Hematopoietic multipotent progenitor cell treated with erythropoietin and hydrocortisone succinate and interleukin-3 and kit ligand, for 8 days (in vitro differentiated cells): ENCODE results near the gene PDE6B.

Experiments
- DNase-seq: peaks from one replicate; pipeline ENCODE4 v3.0.0-alpha.2; 2015

Gene PDE6B

DNA sequence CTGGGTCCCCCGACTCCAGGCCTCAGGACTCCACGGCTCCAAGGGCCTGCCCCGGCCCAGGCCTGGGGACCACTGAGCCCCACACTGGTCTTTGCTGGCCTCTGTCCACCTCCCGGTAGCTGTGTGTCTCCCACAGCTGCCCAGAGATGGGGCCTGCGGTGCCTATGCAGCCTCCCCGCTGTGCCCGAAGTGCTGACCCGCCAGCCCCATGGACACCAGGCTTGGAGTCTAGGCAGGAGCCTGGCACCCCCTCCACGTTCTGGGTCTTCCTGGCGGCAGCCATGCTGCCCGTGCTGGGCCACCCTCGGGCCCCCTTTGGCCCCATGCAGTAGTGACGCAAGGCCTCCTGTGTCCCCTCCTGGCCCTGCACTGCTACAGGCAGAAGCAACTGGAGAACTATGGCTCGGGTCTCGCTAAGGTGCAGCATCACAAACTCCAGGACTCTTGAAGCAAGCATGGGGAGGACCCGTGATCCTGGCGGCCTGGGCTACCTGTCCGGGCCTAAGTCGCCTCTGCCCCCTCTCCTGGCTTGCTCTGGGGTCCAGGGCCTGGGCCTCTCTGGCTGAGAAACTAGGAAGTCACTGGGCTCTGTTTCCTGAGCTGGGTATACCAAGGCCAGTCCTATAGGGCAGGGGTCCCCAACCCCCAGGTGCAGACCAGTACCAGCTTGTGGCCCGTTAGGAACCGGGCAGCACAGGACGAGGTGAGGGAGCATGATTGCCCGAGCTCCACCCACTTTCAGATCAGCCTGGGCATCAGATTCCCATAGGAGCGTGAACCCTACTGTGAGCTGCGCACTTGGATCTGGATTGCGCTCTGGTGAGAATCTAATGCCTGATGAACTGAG is 49.9 kb downstream of the PDE6B start:
- DNase-seq, result no peak

DNA sequence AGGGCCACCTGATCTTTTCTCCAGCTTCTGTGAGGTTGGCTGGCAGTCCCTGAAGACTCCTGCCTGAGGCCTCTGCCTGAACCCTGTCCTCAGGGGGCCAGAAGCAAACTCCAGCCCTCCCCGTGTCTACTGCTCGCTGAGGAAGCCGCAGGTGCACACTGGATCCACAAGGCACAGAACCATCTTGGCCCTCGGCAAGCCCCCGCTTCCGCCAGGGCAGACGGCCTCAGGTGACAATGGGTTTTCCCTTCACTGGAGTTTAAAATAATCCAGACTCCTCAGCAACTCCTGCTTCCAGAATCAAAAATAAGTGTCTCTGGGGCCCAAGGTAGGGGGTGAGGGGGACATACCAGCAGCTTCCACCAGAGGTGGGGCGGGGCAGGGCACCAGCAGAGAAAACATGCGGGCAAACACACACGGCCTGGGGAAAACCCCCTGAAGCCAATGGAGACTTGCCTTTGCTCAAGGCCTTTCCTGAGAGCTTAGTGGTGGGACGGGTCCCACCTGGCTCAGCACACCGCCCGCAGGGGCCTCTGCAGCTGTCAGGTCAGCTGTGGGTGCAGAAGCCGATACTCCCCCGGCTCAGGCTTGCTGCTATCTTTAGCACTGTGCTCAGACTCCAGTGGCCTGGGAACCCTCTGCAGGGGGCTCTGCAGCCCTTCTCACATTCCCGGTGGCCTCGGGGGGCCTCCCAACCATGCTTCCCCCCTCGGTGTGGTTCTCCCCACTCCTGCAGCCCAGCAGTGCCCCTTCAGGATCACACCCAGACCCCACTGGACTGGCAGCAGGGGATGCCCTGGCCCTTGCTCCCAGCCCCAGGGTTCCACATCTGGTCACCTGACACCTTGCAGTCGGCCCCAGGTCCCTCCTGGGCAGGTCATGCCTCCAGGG is 50.9 kb downstream of the PDE6B start:
- DNase-seq, result no peak

DNA sequence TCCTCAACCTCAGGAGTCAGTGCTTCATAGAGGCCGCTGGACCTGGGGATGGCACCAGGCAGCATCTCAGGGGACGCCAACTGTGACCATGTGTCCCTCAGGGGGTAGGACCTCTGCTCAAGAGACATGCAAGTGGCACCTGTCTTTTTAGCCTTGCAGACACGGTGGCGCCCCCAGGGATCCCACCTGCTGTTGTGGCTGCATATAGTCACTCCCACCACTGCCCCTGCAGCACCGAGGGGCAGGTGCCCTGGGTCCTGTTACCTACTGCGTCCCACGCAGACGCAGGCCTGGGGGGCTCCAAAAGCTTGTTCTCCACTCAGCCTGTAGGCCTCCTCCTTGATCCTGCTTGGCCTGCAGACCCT is 51.5 kb downstream of the PDE6B start:
- DNase-seq, result no peak

DNA sequence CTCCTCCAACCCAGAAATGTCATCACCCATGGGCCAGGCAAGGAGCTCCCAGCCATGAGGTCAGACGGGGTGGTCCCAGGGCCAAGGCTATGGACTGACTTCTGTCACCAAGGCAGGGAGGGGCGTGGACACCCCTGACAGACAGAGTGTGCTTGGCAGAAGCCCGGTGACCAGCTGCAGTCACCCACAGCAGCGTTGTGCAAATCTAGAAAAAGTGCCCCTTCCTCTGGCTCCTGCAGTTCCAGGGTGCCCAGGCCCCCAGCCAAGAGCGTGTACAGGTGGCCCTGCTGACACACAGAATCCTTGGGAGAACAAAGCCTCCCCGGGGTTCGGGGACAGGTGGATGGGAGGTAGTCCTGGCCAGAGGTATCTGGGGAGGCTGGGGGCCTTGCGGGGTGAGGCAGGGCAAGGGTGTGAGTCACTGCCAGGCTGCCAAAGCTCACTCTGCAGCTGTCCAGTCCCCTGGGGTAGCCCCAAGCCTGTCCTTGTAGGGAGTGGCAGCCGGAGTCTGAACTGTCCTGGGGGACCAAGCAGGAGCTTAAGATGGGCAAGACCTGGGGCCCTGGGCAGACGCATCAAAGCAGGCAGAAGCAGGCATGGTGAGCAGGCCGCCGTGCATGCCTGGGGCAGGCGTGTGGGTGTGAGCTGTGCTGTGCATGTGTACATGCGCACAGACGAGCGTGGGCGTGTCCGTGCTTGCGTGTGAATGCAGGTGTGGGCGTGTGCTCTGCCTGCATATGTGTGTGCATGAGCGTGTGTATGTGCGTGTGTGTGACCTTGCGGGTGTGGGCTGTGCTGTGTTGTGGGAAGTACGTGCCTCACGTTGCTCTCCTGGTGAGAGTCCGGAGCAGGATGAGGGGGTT is 52.3 kb downstream of the PDE6B start:
- no peak for DNase-seq

DNA sequence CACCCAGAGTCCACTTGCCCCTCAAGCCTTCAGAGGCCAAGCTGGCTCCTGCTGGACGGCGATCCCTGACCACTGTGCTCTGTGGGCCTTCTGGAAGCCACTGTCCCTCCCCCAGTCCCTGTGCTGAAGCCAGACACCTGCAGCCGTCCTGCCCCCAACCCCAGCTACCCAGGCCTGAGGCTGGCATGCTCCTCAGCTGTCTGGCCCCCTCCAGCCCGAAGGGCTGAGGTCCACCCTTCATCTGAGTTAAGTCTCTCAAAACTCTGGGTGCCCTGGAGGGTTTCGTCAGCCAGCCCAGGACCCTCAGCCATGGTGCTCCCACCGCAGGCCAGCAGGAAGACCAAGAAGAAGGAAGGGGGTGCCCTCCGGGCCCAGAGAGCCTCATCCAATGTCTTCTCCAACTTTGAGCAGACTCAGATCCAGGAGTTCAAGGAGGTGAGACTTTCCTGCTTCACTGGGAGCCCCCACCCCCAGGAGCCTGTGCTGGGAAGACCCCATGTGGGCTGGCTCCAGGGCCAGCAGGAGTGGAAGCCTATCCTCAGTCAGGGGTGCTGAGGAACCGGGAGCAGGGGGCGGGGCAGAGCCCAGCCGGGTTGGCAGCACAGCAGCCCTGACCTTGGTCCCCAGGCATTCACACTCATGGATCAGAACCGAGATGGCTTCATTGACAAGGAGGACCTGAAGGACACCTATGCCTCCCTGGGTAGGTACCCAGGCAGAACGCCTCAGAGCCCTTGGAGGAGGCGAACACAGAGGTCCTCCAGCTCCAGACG is 53.1 kb downstream of the PDE6B start:
- no peak for DNase-seq

DNA sequence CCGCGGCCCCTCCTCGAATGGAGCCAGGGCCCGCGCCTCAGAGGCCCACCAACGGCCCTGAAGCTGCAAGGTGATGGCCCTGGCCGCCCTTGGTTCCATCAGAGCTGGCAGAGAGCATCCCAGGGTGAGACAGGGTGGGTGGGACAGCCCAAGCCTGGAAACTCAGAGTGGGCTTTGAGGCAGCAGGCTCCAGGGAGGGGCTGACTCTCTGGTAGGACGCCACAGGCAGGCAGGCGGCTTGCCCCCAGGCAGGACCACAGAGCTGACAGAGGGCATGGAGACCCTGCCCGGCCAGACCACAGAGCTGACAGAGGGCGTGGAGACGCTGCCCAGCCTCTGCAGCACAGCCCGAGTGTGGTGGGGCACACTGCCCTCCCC is 53.7 kb downstream of the PDE6B start:
- no peak for DNase-seq

DNA sequence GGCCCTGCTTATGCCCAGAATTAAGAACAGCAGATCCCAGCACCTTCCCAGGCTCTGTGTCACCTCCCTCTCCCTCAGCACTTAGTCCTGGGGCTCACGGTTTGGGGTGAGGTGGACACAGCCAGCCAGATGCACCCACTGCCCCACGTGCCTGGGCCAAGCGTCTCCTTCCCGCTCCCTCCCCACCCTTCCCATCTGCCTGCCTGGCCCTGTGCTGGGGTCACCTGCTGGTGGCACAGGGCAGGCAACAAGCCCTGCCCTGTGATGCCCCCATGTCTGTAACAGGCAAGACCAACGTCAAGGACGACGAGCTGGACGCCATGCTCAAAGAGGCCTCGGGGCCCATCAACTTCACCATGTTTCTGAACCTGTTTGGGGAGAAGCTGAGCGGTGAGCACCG is 54.3 kb downstream of the PDE6B start:
- DNase-seq, result no peak

DNA sequence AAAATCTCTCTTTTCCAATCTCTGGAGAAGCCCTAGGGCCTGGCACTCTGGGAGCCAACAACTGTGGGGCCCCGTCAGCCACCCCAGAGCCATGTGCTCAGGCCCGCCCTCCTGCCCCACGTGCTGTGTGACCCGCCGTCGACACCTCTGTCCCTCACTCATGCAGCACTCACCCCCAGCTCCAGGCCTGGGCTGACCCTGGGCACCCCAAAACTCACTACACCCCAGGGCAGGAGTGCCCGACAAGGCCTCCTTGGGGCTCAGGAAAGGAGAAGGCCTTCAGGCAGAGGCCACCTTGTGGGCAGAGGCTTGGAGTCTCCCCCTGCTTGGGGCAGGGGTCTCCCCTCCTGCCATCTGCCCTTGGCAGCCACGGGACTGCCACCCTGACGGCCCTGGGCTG is 54.7 kb downstream of the PDE6B start:
- DNase-seq, result no peak

DNA sequence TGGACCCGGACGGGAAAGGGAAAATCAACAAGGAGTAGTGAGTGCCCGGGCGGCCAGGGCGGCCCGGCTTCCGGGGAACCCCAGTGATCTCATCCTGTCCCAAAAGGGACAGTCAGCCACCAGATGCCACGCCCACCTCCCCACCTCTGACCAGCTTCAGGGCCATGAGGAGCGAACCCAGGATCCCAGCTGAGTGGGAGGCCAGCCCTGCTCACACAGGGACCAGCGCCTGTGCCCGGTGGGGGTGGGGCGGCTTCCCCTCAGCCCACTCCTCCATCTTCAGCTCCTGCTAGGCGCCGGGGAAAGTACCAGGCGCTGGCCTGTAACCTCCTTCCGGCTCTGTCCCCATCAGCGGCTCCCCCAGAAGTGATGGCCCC is 55.2 kb downstream of the PDE6B start:
- no peak for DNase-seq

DNA sequence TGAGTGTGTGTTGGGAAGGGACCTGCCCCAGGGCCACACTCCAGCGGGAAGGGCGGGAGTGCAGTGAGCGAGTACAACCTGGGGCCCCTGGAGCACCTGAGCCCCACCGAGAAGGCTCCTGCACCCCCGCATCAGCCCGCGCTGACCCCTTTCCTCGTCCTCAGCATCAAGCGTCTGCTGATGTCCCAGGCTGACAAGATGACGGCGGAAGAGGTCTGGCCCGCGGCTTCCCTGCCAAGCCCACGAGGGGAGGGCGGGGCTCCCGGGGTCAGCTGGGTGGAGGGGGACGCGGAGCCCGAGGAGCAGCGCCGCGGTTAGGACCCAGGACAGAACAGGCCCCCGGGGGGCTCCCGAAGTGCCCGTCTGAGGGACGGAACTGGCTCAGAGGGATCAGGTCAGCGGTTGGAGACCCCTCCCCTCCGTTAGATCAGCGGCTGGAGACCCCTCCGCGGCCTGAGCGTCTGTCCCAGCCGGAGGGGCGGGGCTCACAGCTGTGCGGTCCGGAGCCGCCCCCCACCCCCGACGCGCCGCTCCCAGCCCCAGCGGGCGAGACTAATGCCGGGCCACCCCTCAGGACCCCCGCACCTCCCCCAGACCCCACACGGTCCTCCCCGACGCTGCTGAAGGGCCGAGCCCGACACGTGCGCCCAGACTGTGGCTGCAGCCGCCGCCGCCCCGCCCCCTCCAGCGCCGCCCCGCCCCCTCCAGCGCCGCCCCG is 55.7 kb downstream of the PDE6B start:
- DNase-seq, result peak; percentile 68

DNA sequence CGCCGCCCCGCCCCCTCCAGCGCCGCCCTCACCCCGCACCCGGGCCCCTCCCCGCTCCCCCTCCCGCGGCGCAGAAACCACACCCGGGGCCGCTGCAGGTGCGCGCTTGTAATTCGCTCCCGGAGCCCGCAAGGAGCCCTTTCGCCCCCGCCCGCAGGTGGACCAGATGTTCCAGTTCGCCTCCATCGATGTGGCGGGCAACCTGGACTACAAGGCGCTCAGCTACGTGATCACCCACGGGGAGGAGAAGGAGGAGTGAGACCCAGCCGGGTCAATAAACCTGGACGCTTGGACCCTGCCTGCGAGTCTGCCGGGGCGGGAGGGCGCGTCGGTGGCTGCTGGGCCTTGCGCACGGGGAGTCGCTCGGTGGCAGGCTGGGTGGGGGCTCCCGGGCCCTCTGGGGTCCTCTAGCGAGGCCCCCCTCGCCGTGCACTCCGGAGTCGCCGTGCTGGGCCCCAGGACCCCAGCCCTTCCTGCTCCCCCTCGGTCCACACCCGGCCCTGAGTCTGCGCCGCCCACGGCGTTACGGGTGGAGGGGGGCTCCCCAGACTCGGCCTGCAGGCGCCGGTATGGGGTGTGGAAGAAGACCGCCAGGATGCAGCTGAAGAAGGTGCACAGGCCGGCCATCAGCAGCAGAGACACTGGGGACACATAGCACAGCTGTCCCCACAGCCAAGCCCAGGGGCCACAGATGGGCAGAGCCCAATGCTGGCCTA is 56.5 kb downstream of the PDE6B start:
- no peak for DNase-seq

DNA sequence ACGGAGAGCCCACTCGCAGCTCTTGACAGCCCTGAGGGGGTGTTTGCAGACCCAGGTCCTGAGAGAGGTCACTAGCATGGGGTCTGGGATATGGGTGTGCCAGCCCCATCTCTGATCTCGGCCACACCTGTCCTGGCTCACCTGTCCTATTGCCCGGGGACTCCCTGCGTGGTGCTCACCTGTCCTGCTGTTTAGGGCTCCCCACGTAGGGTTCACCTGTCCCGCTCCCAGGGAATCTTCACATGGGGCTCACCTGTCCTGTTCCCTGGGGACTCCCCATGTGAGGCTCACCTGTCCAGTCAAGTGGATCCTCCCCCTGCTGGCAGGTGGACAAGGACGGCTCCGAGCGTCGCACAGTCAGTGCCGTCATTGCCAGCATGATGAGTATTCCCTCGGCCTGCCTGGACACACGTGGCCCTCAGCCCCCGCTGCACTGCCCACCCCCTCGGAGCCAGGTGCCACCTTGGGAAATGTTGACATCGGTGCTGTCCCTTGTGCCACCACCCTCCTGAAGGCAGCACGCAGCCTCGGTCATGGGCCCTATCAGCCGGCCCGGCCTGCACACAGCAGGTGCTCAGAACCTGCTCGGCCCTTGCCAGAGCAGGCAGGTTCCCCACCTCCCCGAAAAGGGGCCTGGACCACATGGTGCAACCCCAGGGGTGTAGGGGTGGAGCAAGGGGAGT is 57.3 kb downstream of the PDE6B start:
- DNase-seq, result no peak

DNA sequence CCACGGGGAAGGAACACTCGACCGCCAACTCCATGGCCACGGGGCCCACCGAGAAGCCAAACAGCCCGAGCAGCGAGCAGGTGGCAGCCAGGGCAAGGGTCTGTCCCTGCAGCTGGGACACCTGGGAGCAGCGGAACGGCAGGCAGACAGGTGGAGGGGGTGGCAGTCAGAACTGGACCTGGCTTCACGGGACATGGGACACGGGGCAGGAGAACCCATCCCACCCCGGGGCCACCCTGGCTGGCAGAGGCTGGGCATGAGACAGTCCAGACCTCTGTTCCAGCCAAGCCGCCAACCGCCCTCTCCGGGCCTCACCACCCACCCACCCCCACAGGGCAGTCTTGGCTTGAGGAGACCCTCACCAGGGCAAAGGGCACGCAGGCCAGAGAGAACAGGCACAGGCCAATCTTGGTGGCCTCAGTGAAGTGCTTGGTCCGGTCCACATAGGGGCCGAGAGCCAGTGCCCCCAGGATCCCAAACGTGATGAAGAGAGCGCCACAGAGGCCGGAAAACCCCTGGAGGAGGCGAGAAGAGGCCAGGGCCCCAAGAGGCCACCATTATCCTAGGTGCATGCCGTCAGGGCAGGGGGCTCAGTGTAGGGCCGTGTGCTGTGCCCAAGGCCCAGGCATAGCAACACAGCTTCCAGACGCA is 58.0 kb downstream of the PDE6B start:
- no peak for DNase-seq

DNA sequence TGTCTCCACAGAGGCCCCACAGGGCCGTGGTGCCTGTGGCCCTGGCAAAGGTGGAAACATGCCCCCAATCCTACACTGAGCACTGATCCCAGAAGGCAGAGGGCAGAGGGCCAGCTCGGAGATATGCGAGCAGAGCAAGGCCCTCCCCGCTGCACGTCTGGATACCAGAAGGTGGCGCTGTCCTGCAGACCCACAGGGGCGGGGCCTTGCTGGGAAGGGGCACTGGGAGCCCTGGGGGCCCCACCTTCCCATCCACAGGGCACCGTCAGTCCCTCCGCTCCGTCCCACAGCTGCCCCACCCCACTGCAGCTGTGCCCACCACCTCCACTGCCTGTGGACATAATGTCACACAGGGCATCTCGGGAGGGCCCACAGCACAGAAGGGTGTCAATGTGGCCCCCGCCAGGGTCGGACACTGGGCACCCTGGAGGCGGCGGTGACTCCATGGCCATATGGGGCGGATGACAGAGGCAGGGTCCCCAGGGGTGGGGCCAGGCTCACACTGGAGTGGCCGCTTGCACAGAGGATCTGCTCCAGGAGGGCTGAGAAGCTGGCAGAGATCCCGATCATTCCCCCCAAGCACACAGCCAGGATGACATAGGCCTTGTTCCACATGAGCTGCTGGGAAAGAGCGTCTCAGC is 58.7 kb downstream of the PDE6B start:
- peak; percentile 70 for DNase-seq

DNA sequence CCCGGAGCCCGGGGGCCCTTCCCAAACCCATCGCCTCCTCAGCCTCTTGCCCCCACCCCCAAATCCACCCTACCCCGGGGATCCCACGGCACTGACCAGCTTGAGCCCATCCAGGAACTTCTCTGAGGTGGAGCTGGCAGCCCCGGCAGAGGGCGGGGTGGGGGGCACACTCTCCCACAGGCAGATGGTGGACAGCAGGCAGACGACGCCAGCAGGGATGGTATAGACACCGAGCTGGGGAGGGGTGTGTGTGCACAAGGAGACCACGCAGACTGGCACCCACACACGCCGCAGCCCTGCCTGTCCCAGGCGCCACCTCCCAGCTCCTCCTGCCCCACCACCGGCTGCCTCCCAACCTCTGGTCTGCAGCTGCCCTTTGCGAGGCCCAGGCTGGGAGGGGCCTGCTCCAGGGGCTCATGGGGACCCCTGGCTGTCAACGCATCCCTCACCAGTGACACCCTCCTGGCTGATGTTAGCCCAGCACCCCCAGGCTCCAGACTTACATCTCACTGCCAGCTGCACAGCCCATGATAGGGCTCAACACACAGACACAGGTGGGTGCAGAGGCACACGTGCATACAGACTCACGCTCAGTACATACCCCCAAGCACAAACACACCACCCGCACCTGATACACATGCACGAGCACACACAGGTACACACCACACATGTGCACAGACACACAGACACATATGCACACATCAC is 59.4 kb downstream of the PDE6B start:
- no peak for DNase-seq

DNA sequence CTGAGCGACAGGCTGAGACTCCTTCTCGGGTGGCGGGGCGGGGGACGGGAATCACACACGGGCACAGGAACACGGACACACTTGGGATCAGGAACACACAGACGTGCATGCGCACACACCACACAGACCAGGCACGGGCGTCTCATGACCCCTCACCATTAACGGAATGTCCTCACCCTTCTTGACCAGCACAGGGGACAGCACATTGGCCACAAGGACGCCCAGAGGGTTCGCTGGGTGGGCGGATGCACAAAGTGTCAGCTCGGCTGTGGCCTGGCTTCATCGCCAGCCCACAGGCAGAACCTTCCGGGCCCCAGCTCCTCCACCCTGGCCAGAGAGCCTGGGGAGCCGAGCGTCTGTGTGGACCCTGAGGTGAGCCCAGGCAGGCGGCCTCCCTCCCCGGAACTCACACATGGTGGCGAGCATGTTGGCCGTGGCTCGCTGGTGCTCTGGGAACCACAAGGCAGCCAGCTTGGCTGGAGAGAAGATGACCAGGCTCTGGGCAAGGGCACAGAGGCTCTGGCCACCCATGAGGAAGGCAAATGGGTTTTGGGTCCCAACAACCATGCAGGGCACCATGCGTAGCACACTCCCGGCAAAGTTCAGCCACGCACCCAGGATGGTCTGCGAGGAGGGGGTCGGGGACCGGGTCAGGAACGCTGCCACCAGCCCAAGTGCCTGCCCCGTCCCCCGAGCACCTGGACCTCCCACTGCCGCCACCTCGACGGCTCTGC is 60.5 kb downstream of the PDE6B start:
- DNase-seq, result no peak

DNA sequence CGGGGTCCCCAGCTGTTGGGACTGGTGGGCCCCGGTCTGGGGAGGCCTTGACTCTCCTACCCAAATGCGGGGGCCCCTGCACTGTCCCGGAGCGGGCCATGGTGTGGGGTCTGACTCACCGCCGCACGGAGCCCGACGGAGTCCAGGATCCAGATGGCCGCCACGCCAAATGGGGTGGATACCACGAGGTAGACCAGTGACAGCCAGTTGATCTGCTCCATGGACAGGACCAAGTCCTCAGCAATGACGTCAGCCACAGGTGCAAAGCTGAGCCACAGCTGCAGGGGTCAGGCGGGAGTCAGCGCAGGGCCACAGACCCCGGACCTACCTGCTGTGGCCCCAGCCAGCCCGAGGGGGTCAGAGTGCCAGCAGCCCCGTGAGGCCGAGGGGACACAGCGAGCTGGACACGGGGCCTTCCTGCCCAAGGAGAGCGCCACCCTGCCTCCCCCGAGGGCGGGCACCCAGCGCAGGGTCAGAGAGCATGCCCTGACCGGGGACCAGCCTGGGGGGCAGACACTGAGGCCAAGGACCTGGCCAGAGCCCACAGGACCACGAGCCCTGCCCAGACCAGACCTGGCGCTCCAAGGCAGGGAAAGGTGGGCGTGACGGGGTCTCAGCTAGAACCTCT is 61.2 kb downstream of the PDE6B start:
- DNase-seq, result no peak
